ENCODE measurements around the gene PLXNC1. TPM values are rescaled to one million over a fixed set of nuclear protein-coding genes. Genes with fewer than 3 reads are reported as not detected.
"Not testable (repeated sequence)": the region's sequence is repeated elsewhere in the genome, so short reads cannot be mapped to it uniquely, and the experiment has no call there.

PLXNC1 gene
- total RNA-seq, 2 donors from 2014 or later, result 8.4 to 12.4 TPM

GRCh38 chr12:94312378-94312777, 164.0 kb downstream of the PLXNC1 start:
- Histone ChIP-seq H3K27ac (peak overlapping the region; percentile 29), H3K9me3 (no peaks in the 10 kb centered on the region), H3K9ac (ENCODE audit: low read depth in 2 of 2, low read length in 2 of 2) (no peak overlapping the region), H3K27me3 (no peaks in the 10 kb centered on the region), H3K36me3 (no peaks in the 10 kb centered on the region), H3K4me3 (no peak overlapping the region), H3K4me1 (no peaks in the 10 kb centered on the region)
- TF ChIP-seq CTCF (IDR thresholded peaks at IDR 0.05), result no peak
- DNase-seq, result no peak
- intact Hi-C loops (cut with DNase I), result no loop called here

GRCh38 chr12:94316600-94316999, 168.2 kb downstream of the PLXNC1 start:
- H3K36me3 ChIP-seq; H3K27ac ChIP-seq; H3K9ac ChIP-seq (ENCODE audit: low read depth in 2 of 2, low read length in 2 of 2); H3K4me3 ChIP-seq; H3K4me1 ChIP-seq; intact Hi-C loops (cut with DNase I); H3K9me3 ChIP-seq; DNase-seq; H3K27me3 ChIP-seq: not testable (repeated sequence)

GRCh38 chr12:94318181-94318580, 169.8 kb downstream of the PLXNC1 start:
- Histone ChIP-seq H3K27ac (no peak overlapping the region), H3K27me3 (no peaks in the 10 kb centered on the region), H3K36me3 (no peaks in the 10 kb centered on the region), H3K9me3 (peaks cover 3% of the 10 kb centered on the region), H3K4me1 (no peaks in the 10 kb centered on the region), H3K4me3 (no peak overlapping the region), H3K9ac (ENCODE audit: low read depth in 2 of 2, low read length in 2 of 2) (no peak overlapping the region)
- intact Hi-C loops (cut with DNase I), result no loop called here
- DNase-seq, result no peak
- TF ChIP-seq CTCF (IDR thresholded peaks at IDR 0.05), result no peak

- Histone ChIP-seq H3K27me3 (no peaks in the 10 kb centered on the region), H3K9ac (ENCODE audit: low read depth in 2 of 2, low read length in 2 of 2) (no peak overlapping the region), H3K4me3 (no peak overlapping the region), H3K27ac (no peak overlapping the region), H3K4me1 (no peaks in the 10 kb centered on the region), H3K9me3 (peaks cover 3% of the 10 kb centered on the region), H3K36me3 (no peaks in the 10 kb centered on the region)
- intact Hi-C loops (cut with DNase I), result no loop called here
- TF ChIP-seq CTCF (IDR thresholded peaks at IDR 0.05), result no peak
- DNase-seq, result no peak
These were observed 171.7 kb downstream of the PLXNC1 start for GRCh38 chr12:94320109-94320508.

- Histone ChIP-seq H3K4me3 (no peak overlapping the region), H3K27me3 (no peaks in the 10 kb centered on the region), H3K9ac (ENCODE audit: low read depth in 2 of 2, low read length in 2 of 2) (no peak overlapping the region), H3K36me3 (no peaks in the 10 kb centered on the region), H3K27ac (no peak overlapping the region), H3K9me3 (peaks cover 3% of the 10 kb centered on the region), H3K4me1 (no peaks in the 10 kb centered on the region)
- intact Hi-C loops (cut with DNase I), result no loop called here
- no peak for DNase-seq
- TF ChIP-seq CTCF (IDR thresholded peaks at IDR 0.05), result no peak
These were observed 174.0 kb downstream of the PLXNC1 start for GRCh38 chr12:94322346-94322745.

GRCh38 chr12:94326234-94326633, 177.9 kb downstream of the PLXNC1 start:
- H3K36me3 ChIP-seq, result no peaks in the 10 kb centered on the region
- H3K27ac ChIP-seq, result no peak overlapping the region
- no peaks in the 10 kb centered on the region for H3K27me3 ChIP-seq
- TF ChIP-seq CTCF (IDR thresholded peaks at IDR 0.05), result no peak
- H3K9me3 ChIP-seq, result no peaks in the 10 kb centered on the region
- no peak for DNase-seq
- no peak overlapping the region for H3K4me3 ChIP-seq
- no peak overlapping the region for H3K9ac ChIP-seq (ENCODE audit: low read depth in 2 of 2, low read length in 2 of 2)
- intact Hi-C loops (cut with DNase I), result no loop called here
- H3K4me1 ChIP-seq, result no peaks in the 10 kb centered on the region

All from colonic mucosa (tissue), 4 donors.